Activated T-helper 9 cell treated with anti-CD3 and anti-CD28 coated beads, Interleukin-2, amount 50 U/mL, for 16 hours (primary cell): ENCODE data around the gene GSTA5.
"Not testable (repeated sequence)": the region's sequence is repeated elsewhere in the genome, so short reads cannot be mapped to it uniquely, and the experiment has no call there.

Experiments
- DNase-seq: peaks from one replicate; pipeline ENCODE4 v3.0.0-alpha.2; 2020; ENCODE audit warnings: low read depth

GSTA5 gene

GRCh38 chr6:52840763-52841585 lies at the start of gene GSTA5:
GSTA5 (minus strand) TSS chr6:52840813.
- DNase-seq, result no peak

GRCh38 chr6:52890018-52890417 lies 49.4 kb upstream of the GSTA5 start:
- DNase-seq, result no peak

- no peak for DNase-seq
Observed at GRCh38 chr6:52887910-52888524, 47.4 kb upstream of the GSTA5 start.

GRCh38 chr6:52881996-52882841 lies 41.6 kb upstream of the GSTA5 start:
- peak; percentile 37 for DNase-seq

- DNase-seq, result no peak
Observed at GRCh38 chr6:52881662-52881995, 41.0 kb upstream of the GSTA5 start.

GRCh38 chr6:52877786-52878185 lies 37.2 kb upstream of the GSTA5 start:
- no peak for DNase-seq

- DNase-seq, result no peak
Observed at GRCh38 chr6:52877168-52877567, 36.6 kb upstream of the GSTA5 start.

GRCh38 chr6:52876056-52876787 lies 35.6 kb upstream of the GSTA5 start:
- no peak for DNase-seq

GRCh38 chr6:52872031-52872430 lies 31.4 kb upstream of the GSTA5 start:
- DNase-seq, result no peak

- no peak for DNase-seq
Observed at GRCh38 chr6:52871621-52872020, 31.0 kb upstream of the GSTA5 start.

- DNase-seq, result not testable (repeated sequence)
Observed at GRCh38 chr6:52870335-52871091, 29.9 kb upstream of the GSTA5 start.

- DNase-seq, result not testable (repeated sequence)
Observed at GRCh38 chr6:52868899-52869298, 28.3 kb upstream of the GSTA5 start.

- DNase-seq, result no peak
Observed at GRCh38 chr6:52868240-52868639, 27.6 kb upstream of the GSTA5 start.

GRCh38 chr6:52861151-52861550 lies 20.5 kb upstream of the GSTA5 start:
- DNase-seq, result not testable (repeated sequence)

- no peak for DNase-seq
Observed at GRCh38 chr6:52858416-52858815, 17.8 kb upstream of the GSTA5 start.

GRCh38 chr6:52856137-52856536 lies 15.5 kb upstream of the GSTA5 start:
- not testable (repeated sequence) for DNase-seq

GRCh38 chr6:52849137-52849536 lies 8.5 kb upstream of the GSTA5 start:
- DNase-seq, result no peak

- no peak for DNase-seq
Observed at GRCh38 chr6:52846002-52846401, 5.4 kb upstream of the GSTA5 start.

- no peak for DNase-seq
Observed at GRCh38 chr6:52843605-52844004, 3.0 kb upstream of the GSTA5 start.

- DNase-seq, result peak; percentile 21
Observed at GRCh38 chr6:52839124-52840055, 1.2 kb downstream of the GSTA5 start.
